ENCODE results near the gene E2F2. TPM values are rescaled to one million over a fixed set of nuclear protein-coding genes. Genes with fewer than 3 reads are reported as not detected.

E2F2 gene
- total and polyA plus RNA-seq, 11 donors: 0.04 to 2.7 (median 0.15) TPM; not detected in 1

DNA sequence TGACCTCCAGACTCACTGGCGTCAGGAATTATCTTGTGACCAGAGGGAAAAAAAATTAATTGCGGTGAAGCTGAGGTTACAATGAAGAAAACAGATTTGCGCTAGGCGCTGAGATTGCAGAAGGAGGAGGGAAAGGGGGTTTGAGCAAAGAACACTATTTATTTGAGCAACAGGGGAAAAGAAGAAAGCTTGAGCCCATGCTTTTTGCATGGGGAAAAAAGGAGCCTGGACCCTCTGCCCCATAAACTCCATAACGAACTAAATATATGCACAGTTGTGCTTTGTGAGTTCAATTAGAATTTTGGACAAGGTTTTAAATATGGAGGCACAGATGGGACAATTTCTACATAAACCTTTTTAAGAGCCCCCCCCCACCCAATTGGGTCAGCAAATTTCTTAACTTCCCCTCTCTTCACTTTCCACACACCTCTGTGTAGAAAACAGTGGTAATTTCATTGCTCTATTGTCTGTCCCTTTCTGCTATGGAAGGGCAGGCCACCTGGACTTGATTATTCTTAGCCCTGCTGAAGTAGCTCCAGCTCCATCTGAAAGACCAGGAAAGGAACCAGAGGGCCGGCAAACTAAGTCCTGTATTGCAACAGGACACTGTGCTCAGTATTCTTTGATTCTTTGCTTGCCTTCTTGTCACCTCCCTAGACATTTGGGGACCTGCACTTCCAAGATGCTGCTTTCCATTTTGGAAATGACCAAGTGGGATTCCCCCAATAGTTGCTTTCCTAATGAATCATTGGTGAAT is 29.1 kb upstream of the E2F2 start:
- no peak for DNase-seq
- H3K27ac ChIP-seq: peak overlapping the region; percentile 83 to 97 (median 94)
- peaks cover 0 to 25% (median 14%) of the 10 kb centered on the region in 9 donors for H3K36me3 ChIP-seq
- H3K4me3 ChIP-seq: peak overlapping the region in 11 of 12 donors; percentile 75 to 92 (median 80)
- no peak for ATAC-seq
- intact Hi-C loops (cut with DNase I): loop anchor here in 2 of 10 donors (5.0 to 10.0 kb wide), 2 partner anchors 77 to 195 kb away; no protein-coding TSS in a partner anchor
- H3K27me3 ChIP-seq: no peaks in the 10 kb centered on the region
- TF ChIP-seq, protein P1, sequence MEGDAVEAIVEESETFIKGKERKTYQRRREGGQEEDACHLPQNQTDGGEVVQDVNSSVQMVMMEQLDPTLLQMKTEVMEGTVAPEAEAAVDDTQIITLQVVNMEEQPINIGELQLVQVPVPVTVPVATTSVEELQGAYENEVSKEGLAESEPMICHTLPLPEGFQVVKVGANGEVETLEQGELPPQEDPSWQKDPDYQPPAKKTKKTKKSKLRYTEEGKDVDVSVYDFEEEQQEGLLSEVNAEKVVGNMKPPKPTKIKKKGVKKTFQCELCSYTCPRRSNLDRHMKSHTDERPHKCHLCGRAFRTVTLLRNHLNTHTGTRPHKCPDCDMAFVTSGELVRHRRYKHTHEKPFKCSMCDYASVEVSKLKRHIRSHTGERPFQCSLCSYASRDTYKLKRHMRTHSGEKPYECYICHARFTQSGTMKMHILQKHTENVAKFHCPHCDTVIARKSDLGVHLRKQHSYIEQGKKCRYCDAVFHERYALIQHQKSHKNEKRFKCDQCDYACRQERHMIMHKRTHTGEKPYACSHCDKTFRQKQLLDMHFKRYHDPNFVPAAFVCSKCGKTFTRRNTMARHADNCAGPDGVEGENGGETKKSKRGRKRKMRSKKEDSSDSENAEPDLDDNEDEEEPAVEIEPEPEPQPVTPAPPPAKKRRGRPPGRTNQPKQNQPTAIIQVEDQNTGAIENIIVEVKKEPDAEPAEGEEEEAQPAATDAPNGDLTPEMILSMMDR (IDR thresholded peaks at IDR 0.05): no peak
- no peak for TF ChIP-seq POLR2A (IDR thresholded peaks at IDR 0.05)
- peaks cover 4 to 82% (median 57%) of the 10 kb centered on the region in 12 donors for H3K4me1 ChIP-seq
- H3K9me3 ChIP-seq: no peaks in the 10 kb centered on the region
- WGBS, 4 donors: 7 to 17% (median 11%) methylated on average over 6 of the region's 6 CpGs

DNA sequence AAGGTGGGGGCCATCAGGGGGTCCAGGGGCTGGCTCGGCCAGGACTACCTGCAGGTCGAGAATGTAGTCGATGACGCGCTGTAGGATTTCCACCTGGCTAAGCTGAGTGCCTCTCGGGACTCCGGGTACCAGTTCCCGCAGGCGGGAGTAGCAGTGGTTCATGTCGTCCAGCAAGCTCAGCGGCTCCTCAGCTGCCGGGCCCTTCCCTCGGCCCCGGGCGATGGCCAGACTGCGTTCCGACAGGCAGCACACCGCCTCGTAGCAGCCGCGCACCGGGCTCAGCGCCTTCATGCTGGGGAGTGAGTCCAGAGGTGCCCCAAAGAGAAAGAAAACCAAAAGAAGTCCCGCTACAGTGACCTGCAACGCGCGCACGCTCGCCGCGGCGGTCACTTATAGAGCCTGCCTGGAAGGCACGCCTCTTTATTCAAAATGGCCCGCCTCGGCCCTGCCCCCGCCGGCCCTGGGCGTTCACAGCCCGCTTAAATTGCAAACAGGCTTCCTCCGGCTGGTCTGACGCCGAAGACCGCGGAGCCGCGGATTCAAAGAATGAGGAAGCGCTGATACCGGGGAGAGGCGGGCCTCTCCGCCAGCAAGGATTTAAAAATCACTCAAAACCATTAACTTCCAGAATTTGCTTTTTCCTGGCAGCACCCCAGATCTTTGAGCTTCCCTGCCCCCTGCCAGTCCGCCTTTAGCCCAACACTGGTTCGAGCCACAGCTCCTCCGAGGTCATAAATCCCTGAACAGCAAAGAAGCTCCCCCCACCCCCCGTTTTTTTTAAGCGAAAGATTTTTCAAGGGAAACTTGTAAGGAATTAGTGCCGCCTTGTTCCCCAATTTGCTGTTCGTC is 28.3 kb upstream of the E2F2 start, which contains the start of gene ID3:
ID3 (minus strand) TSS at position 366 of the 849 bp plus-strand sequence; CDS start at position 291, 75 bp downstream.
- intact Hi-C loops (cut with DNase I): loop anchor here in 2 of 10 donors (5.0 to 10.0 kb wide), 2 partner anchors 78 to 195 kb away; no protein-coding TSS in a partner anchor

GRCh38 chr1:23558872-23559135 is 27.8 kb upstream of the E2F2 start:
- H3K4me1 ChIP-seq: peaks cover 4 to 88% (median 60%) of the 10 kb centered on the region in 12 donors

More for the DNA sequence above, 28.3 kb upstream of the E2F2 start, which contains the start of gene ID3:
- H3K4me3 ChIP-seq: peak within 1 kb of the TSS; percentile 60 to 92 (median 79)
- TF ChIP-seq, protein P1 (IDR thresholded peaks at IDR 0.05): no peak
- peak; percentile 88 to 99 for TF ChIP-seq POLR2A (IDR thresholded peaks at IDR 0.05)
- WGBS, 4 donors: 0 to 1% (median 0%) methylated on average over 45 to 57 of the region's 57 CpGs
- H3K9me3 ChIP-seq: no peaks in the 10 kb centered on the region
- ATAC-seq (peak; percentile 75 to 86 (median 79)), DNase-seq (peak; percentile 97 to 99 (median 98))
- H3K4me1 ChIP-seq: peaks cover 4 to 83% (median 59%) of the 10 kb centered on the region in 12 donors
- peak within 1 kb of the TSS; percentile 83 to 97 (median 94) for H3K27ac ChIP-seq
- H3K27me3 ChIP-seq: no peaks in the 10 kb centered on the region
- peaks cover 0 to 25% (median 14%) of the 10 kb centered on the region in 9 donors for H3K36me3 ChIP-seq

GRCh38 chr1:23558140-23558871 is 27.3 kb upstream of the E2F2 start:
- ATAC-seq (peak in 3 of 4 donors; percentile 3 to 25 (median 4)), DNase-seq (peak; percentile 75 to 84 (median 81))
- 6 to 25% (median 12%) methylated on average over 7 to 34 of the region's 34 CpGs for WGBS, 4 donors
- peaks cover 4 to 88% (median 60%) of the 10 kb centered on the region in 12 donors for H3K4me1 ChIP-seq
- peak overlapping the region; percentile 83 to 97 (median 94) for H3K27ac ChIP-seq
- peak overlapping the region; percentile 60 to 92 (median 79) for H3K4me3 ChIP-seq
- peaks cover 0 to 7% (median 0%) of the 10 kb centered on the region in 9 donors for H3K27me3 ChIP-seq
- intact Hi-C loops (cut with DNase I): loop anchor here in 2 of 10 donors (5.0 to 10.0 kb wide), 2 partner anchors 79 to 196 kb away; no protein-coding TSS in a partner anchor
- peak in 1 of 2 donors; percentile 55 for TF ChIP-seq POLR2A (IDR thresholded peaks at IDR 0.05)
- TF ChIP-seq, protein P1 (IDR thresholded peaks at IDR 0.05): no peak
- no peaks in the 10 kb centered on the region for H3K9me3 ChIP-seq
- H3K36me3 ChIP-seq: peaks cover 0 to 25% (median 14%) of the 10 kb centered on the region in 9 donors

More at GRCh38 chr1:23558872-23559135, 27.8 kb upstream of the E2F2 start:
- H3K27ac ChIP-seq: peak overlapping the region; percentile 83 to 97 (median 94)
- ATAC-seq (no peak), DNase-seq (no peak)
- no peak for TF ChIP-seq POLR2A (IDR thresholded peaks at IDR 0.05)
- WGBS, 4 donors: 1% methylated on average over 13 to 14 of the region's 14 CpGs
- peaks cover 0 to 25% (median 14%) of the 10 kb centered on the region in 9 donors for H3K36me3 ChIP-seq
- H3K4me3 ChIP-seq: peak overlapping the region; percentile 60 to 92 (median 79)
- H3K9me3 ChIP-seq: no peaks in the 10 kb centered on the region
- intact Hi-C loops (cut with DNase I): loop anchor here in 2 of 10 donors (5.0 to 10.0 kb wide), 2 partner anchors 78 to 196 kb away; no protein-coding TSS in a partner anchor
- peaks cover 0 to 2% (median 0%) of the 10 kb centered on the region in 9 donors for H3K27me3 ChIP-seq

Data from heart left ventricle (tissue), 16 donors.